GM12864 (cell line): Measurements from ENCODE around the gene SUOX.
"Not testable (repeated sequence)": the region's sequence is repeated elsewhere in the genome, so short reads cannot be mapped to it uniquely, and the experiment has no call there.

Experiments
- DNase-seq: peaks from one replicate; pipeline ENCODE4 v3.0.0-alpha.2; 2011; ENCODE audit warnings: low read depth
- H3K4me3 ChIP-seq: 2 replicates; pipeline ENCODE4 v1.5.1; 2011; ENCODE audit warnings: mild to moderate bottlenecking, low read depth, low read length, control low read depth
- CTCF ChIP-seq: IDR thresholded peaks from 2 replicates; pipeline ENCODE4 v1.5.1; 2011; ENCODE audit warnings: low read depth, mild to moderate bottlenecking, moderate library complexity, low read length, control low read depth, inconsistent platforms; ENCODE audit errors: missing control alignments

The SUOX gene

DNA sequence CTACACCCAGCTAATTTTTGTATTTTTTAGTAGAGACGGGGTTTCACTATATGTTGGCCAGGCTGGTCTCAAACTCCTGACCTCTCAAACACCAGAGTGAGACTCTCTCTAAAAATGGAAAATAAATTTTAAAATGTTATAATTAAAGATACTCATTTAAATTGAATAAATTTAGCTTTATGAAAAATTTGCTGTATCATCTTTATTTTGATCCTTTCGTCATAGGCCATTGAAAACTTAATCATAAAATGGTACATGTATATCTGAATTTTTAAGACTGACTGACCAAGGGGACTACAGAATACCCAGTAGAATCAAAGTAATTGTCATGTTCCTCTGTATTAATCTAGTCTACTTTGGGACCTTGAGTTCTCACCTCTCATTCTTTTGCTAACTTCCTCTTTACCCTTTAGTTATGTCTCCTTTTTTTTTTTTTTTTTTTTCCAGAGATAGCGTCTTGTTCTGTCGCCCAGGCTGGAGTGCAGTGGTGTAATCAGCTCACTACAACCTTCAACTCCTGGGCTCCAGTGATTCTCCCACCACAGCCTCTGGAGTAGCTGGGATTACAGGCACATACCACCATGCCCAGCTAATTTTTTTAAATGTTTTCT, 13.7 kb upstream of the SUOX start:
- no peak for TF ChIP-seq CTCF
- H3K4me3 ChIP-seq, result no peak overlapping the region
- DNase-seq, result no peak

- no peak for DNase-seq
- TF ChIP-seq CTCF, result no peak
- H3K4me3 ChIP-seq, result no peak overlapping the region
Observed at GRCh38 chr12:55984861-55985260, 12.2 kb upstream of the SUOX start.

DNA sequence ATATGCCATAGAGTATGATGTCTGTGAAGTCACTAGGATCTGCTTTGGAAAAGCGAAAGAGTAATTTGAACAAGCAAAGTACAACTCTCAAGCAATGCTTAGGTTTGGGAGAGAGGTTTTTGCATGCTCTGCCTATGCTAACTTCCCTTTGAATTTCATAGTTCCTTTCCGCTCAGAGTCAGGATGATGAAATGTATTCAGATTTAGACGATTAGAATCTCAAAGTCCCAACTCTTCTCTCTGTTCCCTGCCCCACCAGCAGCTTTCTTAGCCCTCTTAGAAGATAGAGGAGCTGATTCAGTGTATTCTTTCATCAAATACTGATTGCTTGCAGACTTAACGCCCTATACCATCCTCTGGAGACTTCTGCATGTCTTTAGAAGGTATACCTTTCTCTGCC, 11.7 kb upstream of the SUOX start:
- DNase-seq, result no peak
- H3K4me3 ChIP-seq, result no peak overlapping the region
- TF ChIP-seq CTCF, result no peak

GRCh38 chr12:55985976-55986375, 11.1 kb upstream of the SUOX start:
- not testable (repeated sequence) for H3K4me3 ChIP-seq, DNase-seq

GRCh38 chr12:55991110-55991509, 6.0 kb upstream of the SUOX start:
- DNase-seq, result no peak
- TF ChIP-seq CTCF, result no peak
- no peak overlapping the region for H3K4me3 ChIP-seq

GRCh38 chr12:55993230-55993853, 3.7 kb upstream of the SUOX start:
- no peak for TF ChIP-seq CTCF
- no peak for DNase-seq
- H3K4me3 ChIP-seq, result no peak overlapping the region

- DNase-seq, result no peak
- no peak for TF ChIP-seq CTCF
- H3K4me3 ChIP-seq, result no peak overlapping the region
Observed at GRCh38 chr12:55995366-55995765, 1.7 kb upstream of the SUOX start.
